Measurements from ENCODE around the gene KCNQ4. TPM values are rescaled to one million over a fixed set of nuclear protein-coding genes. Genes with fewer than 3 reads are reported as not detected.

KCNQ4 gene
- total RNA-seq, 1 experiment from 2014 or later: 1.6 TPM

- no peak overlapping the region for H3K27ac Mint-ChIP-seq (ENCODE audit: unreplicated experiment)
- TF ChIP-seq CTCF (IDR thresholded peaks at IDR 0.05; ENCODE audit: insufficient read depth in 1 of 2, low read depth in 1 of 2, low read length in 1 of 2, severe bottlenecking in 1 of 2, unreplicated experiment in 1 of 2): no peak
- ChIA-PET CTCF (interaction anchor here (0.6 kb wide), 1 partner anchor 59 kb away, joined by 6 read pairs; no protein-coding TSS in a partner anchor), POLR2A (no interaction called here)
- H3K4me3 Mint-ChIP-seq (ENCODE audit: unreplicated experiment): no peak overlapping the region
- H3K36me3 Mint-ChIP-seq (ENCODE audit: insufficient read depth, unreplicated experiment): no peaks in the 10 kb centered on the region
- Histone ChIP-seq H3K9me3 (peaks cover 3% of the 10 kb centered on the region; the same call in 1 of the 2 replicates), H3K4me1 (no peaks in the 10 kb centered on the region), H3K4me3 (ENCODE audit: low read depth, low read length) (no peak overlapping the region), H3K27me3 (replicated peaks; ENCODE audit: control insufficient read depth, insufficient read depth, low read length) (no peaks in the 10 kb centered on the region), H3K36me3 (ENCODE audit: control insufficient read depth, insufficient read depth, low read length) (no peaks in the 10 kb centered on the region)
- H3K4me1 Mint-ChIP-seq (ENCODE audit: low read depth, unreplicated experiment): no peaks in the 10 kb centered on the region
- no peak for DNase-seq
- intact Hi-C loops (cut with micrococcal nuclease; ENCODE audit: unreplicated experiment): no loop called here
- BruUV-seq (replicated peaks): no TSS peak
- H3K27me3 Mint-ChIP-seq (ENCODE audit: insufficient read depth, unreplicated experiment): no peaks in the 10 kb centered on the region
- no peaks in the 10 kb centered on the region for H3K9me3 Mint-ChIP-seq (ENCODE audit: unreplicated experiment)
These were observed 93.3 kb downstream of the KCNQ4 start for GRCh38 chr1:40876891-40877290.

- intact Hi-C loops (cut with micrococcal nuclease; ENCODE audit: unreplicated experiment): no loop called here
- H3K36me3 Mint-ChIP-seq (ENCODE audit: insufficient read depth, unreplicated experiment): no peaks in the 10 kb centered on the region
- CTCF ChIA-PET: interaction anchor here (0.6 kb wide), 1 partner anchor 58 kb away, joined by 6 read pairs; no protein-coding TSS in a partner anchor
- no TSS peak for BruUV-seq (replicated peaks)
- no peaks in the 10 kb centered on the region for H3K36me3 ChIP-seq (ENCODE audit: control insufficient read depth, insufficient read depth, low read length)
- DNase-seq: no peak
- no peak for TF ChIP-seq CTCF (IDR thresholded peaks at IDR 0.05; ENCODE audit: insufficient read depth in 1 of 2, low read depth in 1 of 2, low read length in 1 of 2, severe bottlenecking in 1 of 2, unreplicated experiment in 1 of 2)
- no peak overlapping the region for H3K4me3 Mint-ChIP-seq (ENCODE audit: unreplicated experiment)
- no peaks in the 10 kb centered on the region for H3K9me3 Mint-ChIP-seq (ENCODE audit: unreplicated experiment)
- H3K4me1 ChIP-seq: no peaks in the 10 kb centered on the region
- H3K27ac Mint-ChIP-seq (ENCODE audit: unreplicated experiment): no peak overlapping the region
- no peak overlapping the region for H3K4me3 ChIP-seq (ENCODE audit: low read depth, low read length)
- H3K9me3 ChIP-seq: peaks cover 3% of the 10 kb centered on the region; the same call in 1 of the 2 replicates
- POLR2A ChIA-PET: no interaction called here
- no peaks in the 10 kb centered on the region for H3K27me3 ChIP-seq (replicated peaks; ENCODE audit: control insufficient read depth, insufficient read depth, low read length)
- no peaks in the 10 kb centered on the region for H3K4me1 Mint-ChIP-seq (ENCODE audit: low read depth, unreplicated experiment)
- no peaks in the 10 kb centered on the region for H3K27me3 Mint-ChIP-seq (ENCODE audit: insufficient read depth, unreplicated experiment)
These were observed 94.1 kb downstream of the KCNQ4 start for GRCh38 chr1:40877698-40878097.

GRCh38 chr1:40878906-40879305 is 95.3 kb downstream of the KCNQ4 start:
- BruUV-seq (replicated peaks): no TSS peak
- Mint-ChIP-seq H3K9me3 (ENCODE audit: unreplicated experiment) (no peaks in the 10 kb centered on the region), H3K4me3 (ENCODE audit: unreplicated experiment) (no peak overlapping the region), H3K27me3 (ENCODE audit: insufficient read depth, unreplicated experiment) (no peaks in the 10 kb centered on the region), H3K4me1 (ENCODE audit: low read depth, unreplicated experiment) (no peaks in the 10 kb centered on the region), H3K27ac (ENCODE audit: unreplicated experiment) (no peak overlapping the region), H3K36me3 (ENCODE audit: insufficient read depth, unreplicated experiment) (no peaks in the 10 kb centered on the region)
- ChIA-PET CTCF (no interaction called here), POLR2A (no interaction called here)
- H3K27me3 ChIP-seq (replicated peaks; ENCODE audit: control insufficient read depth, insufficient read depth, low read length): no peaks in the 10 kb centered on the region
- peaks cover 3% of the 10 kb centered on the region; the same call in 1 of the 2 replicates for H3K9me3 ChIP-seq
- intact Hi-C loops (cut with micrococcal nuclease; ENCODE audit: unreplicated experiment): no loop called here
- DNase-seq: no peak
- H3K4me1 ChIP-seq: no peaks in the 10 kb centered on the region
- no peaks in the 10 kb centered on the region for H3K36me3 ChIP-seq (ENCODE audit: control insufficient read depth, insufficient read depth, low read length)
- no peak for TF ChIP-seq CTCF (IDR thresholded peaks at IDR 0.05; ENCODE audit: insufficient read depth in 1 of 2, low read depth in 1 of 2, low read length in 1 of 2, severe bottlenecking in 1 of 2, unreplicated experiment in 1 of 2)
- no peak overlapping the region for H3K4me3 ChIP-seq (ENCODE audit: low read depth, low read length)

All from Caco-2 (cell line).